IMR-90 (cell line): Measurements from ENCODE around the gene EXD2. TPM values are rescaled to one million over a fixed set of nuclear protein-coding genes. Genes with fewer than 3 reads are reported as not detected.

Experiments used
- ATAC-seq: fragments of 200-7000 bp; cut with Tn5 transposase; 2 replicates; pipeline ENCODE4 v1.9.1; 2020; ENCODE audit warnings: low read depth, mild to moderate bottlenecking, moderate library complexity
- BruUV-seq: library from RNA; stranded (reverse); fragments of 400-500 nt; replicated peaks from 2 replicates; lab custom pipeline; 2021; lab: Mats Ljungman, UMichigan
- CTCF ChIA-PET: fragments of 300-600 bp; formaldehyde crosslinking; extraction: SDS; loops from one replicate; lab custom pipeline; 2021; ENCODE audit warnings: antibody characterized with exemption; lab: Yijun Ruan, JAX
- POLR2A ChIA-PET: fragments of 300-600 bp; sonication (Branson Sonifier 250); formaldehyde crosslinking; loops from one replicate; lab custom pipeline; 2022; ENCODE audit warnings: antibody characterized with exemption; ENCODE audit not compliant: unreplicated experiment; lab: Charles Lee
- DNase-seq: peaks from one replicate; pipeline ENCODE4 v3.0.0; 2013
- H2AFZ ChIP-seq: replicated peaks from 2 replicates; pipeline ENCODE3; 2013; ENCODE audit warnings: low read length, mild to moderate bottlenecking; ENCODE audit not compliant: poor library complexity
- H2AK5ac ChIP-seq: 2 replicates; pipeline ENCODE4 v1.6.1; 2013; ENCODE audit warnings: low read depth, low read length, inconsistent platforms
- H2AK9ac ChIP-seq: replicated peaks from 2 replicates; pipeline ENCODE3; 2013; ENCODE audit warnings: mild to moderate bottlenecking, low read depth, low read length, moderate library complexity; ENCODE audit not compliant: poor library complexity
- H2BK120ac ChIP-seq: 2 replicates; pipeline ENCODE4 v1.6.1; 2013; ENCODE audit warnings: low read depth, low read length, inconsistent platforms
- H2BK15ac ChIP-seq: 3 replicates; pipeline ENCODE4 v1.6.1; 2013; ENCODE audit warnings: low read depth, low read length, inconsistent platforms
- H2BK20ac ChIP-seq: 2 replicates; pipeline ENCODE4 v1.6.1; 2013; ENCODE audit warnings: low read depth, mild to moderate bottlenecking, inconsistent platforms, low read length, moderate library complexity
- H2BK5ac ChIP-seq: 2 replicates; pipeline ENCODE4 v1.6.1; 2013; ENCODE audit warnings: mild to moderate bottlenecking, low read depth, low read length, inconsistent platforms; ENCODE audit not compliant: poor library complexity, severe bottlenecking
- H3K14ac ChIP-seq: replicated peaks from 2 replicates; pipeline ENCODE4 v1.6.1; 2013; ENCODE audit warnings: low read depth, low read length, inconsistent platforms
- H3K18ac ChIP-seq: 2 replicates; pipeline ENCODE4 v1.6.1; 2013; ENCODE audit warnings: low read depth, low read length, control low read depth
- H3K23ac ChIP-seq: 2 replicates; pipeline ENCODE4 v1.6.1; 2013; ENCODE audit warnings: low read depth, low read length, inconsistent platforms
- H3K27ac ChIP-seq: 2 replicates; pipeline ENCODE4 v1.5.1; 2013; ENCODE audit warnings: mild to moderate bottlenecking, control low read depth, low read length; ENCODE audit not compliant: insufficient read depth
- H3K27me3 ChIP-seq: 2 replicates; pipeline ENCODE4 v1.6.1; 2013; ENCODE audit warnings: low read length; ENCODE audit not compliant: control insufficient read depth, insufficient read depth
- H3K36me3 ChIP-seq: 2 replicates; pipeline ENCODE4 v1.6.1; 2013; ENCODE audit warnings: low read length, mixed read lengths; ENCODE audit not compliant: control insufficient read depth, insufficient read depth
- H3K4ac ChIP-seq: 2 replicates; pipeline ENCODE4 v1.6.1; 2013; ENCODE audit warnings: low read depth, low read length, inconsistent platforms
- H3K4me1 ChIP-seq: 2 replicates; pipeline ENCODE4 v1.6.1; 2013; ENCODE audit warnings: low read length, mixed read lengths; ENCODE audit not compliant: control insufficient read depth, insufficient read depth
- H3K4me2 ChIP-seq: 2 replicates; pipeline ENCODE4 v1.6.1; 2013; ENCODE audit warnings: low read depth, mild to moderate bottlenecking, control low read depth, low read length, moderate library complexity
- H3K4me3 ChIP-seq: 2 replicates; pipeline ENCODE4 v1.5.1; 2013; ENCODE audit warnings: low read depth, mild to moderate bottlenecking, control low read depth, low read length, moderate library complexity; ENCODE audit not compliant: insufficient read depth
- H3K56ac ChIP-seq: 2 replicates; pipeline ENCODE4 v1.6.1; 2013; ENCODE audit warnings: low read length, inconsistent platforms; ENCODE audit not compliant: insufficient read depth; ENCODE audit errors: extremely low read depth
- H3K79me1 ChIP-seq, 2 experiments: 2 replicates each; pipeline ENCODE4 v1.6.1; 2013; ENCODE audit warnings: low read length in 2 of 2, inconsistent platforms in 1 of 2, low read depth in 1 of 2
- H3K9ac ChIP-seq: 2 replicates; pipeline ENCODE4 v1.6.1; 2013; ENCODE audit warnings: low read depth, low read length, control low read depth
- H3K9me1 ChIP-seq: 2 replicates; pipeline ENCODE4 v1.6.1; 2013; ENCODE audit warnings: low read length, inconsistent platforms; ENCODE audit not compliant: insufficient read depth
- H3K9me3 ChIP-seq: 2 replicates; pipeline ENCODE4 v1.6.1; 2013; ENCODE audit warnings: low read length; ENCODE audit not compliant: control insufficient read depth, insufficient read depth
- H4K20me1 ChIP-seq: 2 replicates; pipeline ENCODE4 v1.6.1; 2013; ENCODE audit warnings: low read length, inconsistent platforms; ENCODE audit not compliant: insufficient read depth
- H4K5ac ChIP-seq: 2 replicates; pipeline ENCODE4 v1.6.1; 2013; ENCODE audit warnings: mild to moderate bottlenecking, low read depth, low read length, control low read depth
- H4K8ac ChIP-seq, 2 experiments: 2 replicates each; pipeline ENCODE4 v1.6.1; 2013; ENCODE audit warnings: low read depth in 2 of 2, low read length in 2 of 2, control low read depth in 1 of 2, inconsistent platforms in 1 of 2
- H4K91ac ChIP-seq: 2 replicates; pipeline ENCODE4 v1.6.1; 2013; ENCODE audit warnings: low read depth, low read length, inconsistent platforms; ENCODE audit not compliant: insufficient read depth
- BHLHE40 ChIP-seq: fragments of 150-350 bp; IDR thresholded peaks from 2 replicates; pipeline ENCODE4 v1.6.1; 2016; ENCODE audit warnings: mild to moderate bottlenecking, low read depth, low read length
- CEBPB ChIP-seq: IDR thresholded peaks from 2 replicates; pipeline ENCODE4 v1.6.1; 2012; ENCODE audit warnings: low read depth, low read length, improper control_type of control experiment
- CHD1 ChIP-seq: IDR thresholded peaks from 2 replicates; pipeline ENCODE4 v1.6.1; 2012; ENCODE audit warnings: low read depth, low read length, improper control_type of control experiment
- ELK1 ChIP-seq: fragments of 150-350 bp; IDR thresholded peaks from 2 replicates; pipeline ENCODE4 v1.6.1; 2016; ENCODE audit warnings: low read depth, mild to moderate bottlenecking, low read length, moderate library complexity, borderline replicate concordance
- FOS ChIP-seq: fragments of 150-350 bp; IDR thresholded peaks from 2 replicates; pipeline ENCODE4 v1.6.1; 2016; ENCODE audit warnings: low read depth, low read length
- MAFK ChIP-seq: IDR thresholded peaks from 2 replicates; pipeline ENCODE4 v1.6.1; 2012; ENCODE audit warnings: low read depth, low read length, improper control_type of control experiment
- MAZ ChIP-seq: IDR thresholded peaks from 2 replicates; pipeline ENCODE4 v1.6.1; 2012; ENCODE audit warnings: low read depth, mild to moderate bottlenecking, low read length, improper control_type of control experiment, moderate library complexity, borderline replicate concordance
- MXI1 ChIP-seq: IDR thresholded peaks from 2 replicates; pipeline ENCODE4 v1.6.1; 2012; ENCODE audit warnings: low read depth, mild to moderate bottlenecking, low read length, moderate library complexity, borderline replicate concordance
- NFE2L2 ChIP-seq: fragments of 150-350 bp; IDR thresholded peaks from 2 replicates; pipeline ENCODE4 v1.6.1; 2016; ENCODE audit warnings: low read depth, mild to moderate bottlenecking, low read length
- POLR2A ChIP-seq: IDR thresholded peaks from 2 replicates; pipeline ENCODE4 v1.6.1; 2012; ENCODE audit warnings: mild to moderate bottlenecking, low read depth, low read length
- RAD21 ChIP-seq: IDR thresholded peaks from 2 replicates; pipeline ENCODE4 v1.6.1; 2012; ENCODE audit warnings: low read length, improper control_type of control experiment
- RFX5 ChIP-seq: IDR thresholded peaks from 2 replicates; pipeline ENCODE4 v1.8.0; 2012; ENCODE audit warnings: low read depth, mild to moderate bottlenecking, low read length, moderate library complexity
- SMC3 ChIP-seq: fragments of 150-350 bp; IDR thresholded peaks from 2 replicates; pipeline ENCODE4 v1.6.1; 2016; ENCODE audit warnings: low read depth, mild to moderate bottlenecking, antibody characterized with exemption, low read length, moderate library complexity
- USF2 ChIP-seq: fragments of 150-350 bp; IDR thresholded peaks from 2 replicates; pipeline ENCODE4 v1.6.1; 2017; ENCODE audit warnings: mild to moderate bottlenecking, antibody characterized with exemption, low read length, low read depth
- WGBS, 2 experiments: methylation state at CpG; one replicate each; pipeline versions ENCODE4 v1.1.5 to v1.1.7; 2013; ENCODE audit warnings: missing lambda C conversion rate in 2 of 2; ENCODE audit not compliant: insufficient read length in 1 of 2; ENCODE audit errors: extremely low coverage in 2 of 2; 5-methylcytosine and 5-hydroxymethylcytosine counted together
- dilution Hi-C: fragments of 300-500 bp; cut with HindIII; formaldehyde crosslinking; loops from one replicate; pipeline ENCODE4 v1.14.3; 2018; ENCODE audit warnings: low sequenced_read_pairs; ENCODE audit not compliant: unreplicated experiment
- in situ Hi-C: fragments of 300-500 bp; cut with MboI; formaldehyde crosslinking; loops from 3 replicates; pipeline ENCODE4 v1.14.3; 2019; ENCODE audit warnings: low sequenced_read_pairs, inconsistent platforms, mixed read lengths
- intact Hi-C: fragments of 100-400 bp; cut with micrococcal nuclease; formaldehyde crosslinking; loops from 2 replicates; pipeline ENCODE4 v1.10.0; 2022
- polyA plus RNA-seq, 3 experiments: library from polyadenylated mRNA; depleted of rRNA; stranded (reverse); fragments of >200 nt; gene quantifications; 2 replicates each; pipeline ENCODE4 v1.2.3, GENCODE V29; 2012; ENCODE audit warnings: low replicate concordance in 1 of 3
- total RNA-seq: library from RNA; depleted of rRNA; stranded (reverse); fragments of >200 nt; gene quantifications from 2 replicates; pipeline ENCODE4 v1.2.3, GENCODE V29; 2012

EXD2 gene
- total and polyA plus RNA-seq, 2 of the 4 experiments (the other 2 are of a cell fraction), result 11.0 to 13.3 TPM

GRCh38 chr14:69291891-69292561, 100.7 kb downstream of the EXD2 start:
- Histone ChIP-seq H3K4me1 (no peaks in the 10 kb centered on the region; the same call in 1 of the 2 replicates), H4K8ac (no peak overlapping the region), H3K23ac (no peak overlapping the region), H3K79me1 (no peaks in the 10 kb centered on the region), H2BK20ac (no peak overlapping the region), H2AK5ac (no peak overlapping the region), H3K18ac (no peak overlapping the region), H3K4ac (no peak overlapping the region), H2BK5ac (no peak overlapping the region), H3K36me3 (no peaks in the 10 kb centered on the region), H3K9me3 (no peaks in the 10 kb centered on the region), H2AK9ac (no peak overlapping the region), H2AFZ (no peak overlapping the region), H2BK120ac (no peak overlapping the region), H3K27me3 (peaks cover 22% of the 10 kb centered on the region), H2BK15ac (no peak overlapping the region), H3K27ac (no peak overlapping the region), H3K9me1 (no peaks in the 10 kb centered on the region), H4K20me1 (no peaks in the 10 kb centered on the region), H4K91ac (no peak overlapping the region), H3K9ac (no peak overlapping the region), H3K4me3 (no peak overlapping the region), H3K56ac (no peak overlapping the region), H3K14ac (no peak overlapping the region), H3K4me2 (no peak overlapping the region), H4K5ac (no peak overlapping the region)
- BruUV-seq, result no TSS peak
- ChIA-PET POLR2A (no interaction called here), CTCF (no interaction called here)
- dilution Hi-C loops (no loop called here), in situ Hi-C loops (no loop called here), intact Hi-C loops (no loop called here)
- no peak for ATAC-seq
- 100% methylated on average over 2 of the region's 5 CpGs; no CpG with 5 or more reads in 1 of the 2 experiments for WGBS, 2 experiments
- TF ChIP-seq CEBPB (no peak), RAD21 (no peak), RFX5 (no peak), NFE2L2 (no peak), MAFK (no peak), MXI1 (no peak), ELK1 (no peak), BHLHE40 (no peak), POLR2A (no peak), MAZ (no peak), CHD1 (no peak), FOS (no peak), SMC3 (no peak), USF2 (no peak)
- no peak for DNase-seq
